ENCODE results near the gene TUBB8B. TPM values are rescaled to one million over a fixed set of nuclear protein-coding genes. Genes with fewer than 3 reads are reported as not detected.
"Not testable (repeated sequence)": the region's sequence is repeated elsewhere in the genome, so short reads cannot be mapped to it uniquely, and the experiment has no call there.

The TUBB8B gene
- total RNA-seq, 2 experiments from 2014 or later = not detected

GRCh38 chr18:9937-10336 is 39.5 kb downstream of the TUBB8B start:
- H3K27ac Mint-ChIP-seq; DNase-seq; H3K9me3 Mint-ChIP-seq (ENCODE audit: insufficient read depth); H3K4me3 Mint-ChIP-seq; H3K27me3 Mint-ChIP-seq (ENCODE audit: low read depth); H3K4me1 Mint-ChIP-seq (ENCODE audit: low read depth); H3K36me3 Mint-ChIP-seq (ENCODE audit: low read depth); ATAC-seq; CTCF ChIA-PET; POLR2A ChIA-PET: not testable (repeated sequence)

Other genes with a start within 250 kb of the TUBB8B start
- gene USP14, start 108.9 kb upstream of the TUBB8B start, total RNA-seq = 10 to 100 TPM; 71.9 to 82.7 TPM
- gene THOC1, start 218.4 kb upstream of the TUBB8B start, total RNA-seq = 10 to 100 TPM; 43.6 to 49.4 TPM

Data from activated CD8-positive, alpha-beta T cell treated with anti-CD3 and anti-CD28 coated beads, Interleukin-2, amount 10 ng/mL, durations not matched to agents 7 days and 5 days (primary cell).